Activated CD4-positive, CD25-positive, alpha-beta regulatory T cell treated with anti-CD3 and anti-CD28 coated beads, Interleukin-2, amount 50 U/mL, for 24 hours (primary cell): ENCODE results near the gene MYOCOS.
"Not testable (repeated sequence)": the region's sequence is repeated elsewhere in the genome, so short reads cannot be mapped to it uniquely, and the experiment has no call there.

ENCODE experiments used
- ATAC-seq, 2 donors: fragments of 150-1000 bp; cut with Tn5 transposase; one replicate each; pipeline ENCODE4 v1.10.0; 2021; ENCODE audit warnings: mild to moderate bottlenecking in 1 of 2, moderate library complexity in 1 of 2

MYOCOS gene, protein sequence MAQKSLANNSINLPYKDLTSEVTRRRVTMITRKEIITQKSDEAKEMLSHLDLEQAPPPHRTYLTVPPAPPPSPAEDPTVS

DNA sequence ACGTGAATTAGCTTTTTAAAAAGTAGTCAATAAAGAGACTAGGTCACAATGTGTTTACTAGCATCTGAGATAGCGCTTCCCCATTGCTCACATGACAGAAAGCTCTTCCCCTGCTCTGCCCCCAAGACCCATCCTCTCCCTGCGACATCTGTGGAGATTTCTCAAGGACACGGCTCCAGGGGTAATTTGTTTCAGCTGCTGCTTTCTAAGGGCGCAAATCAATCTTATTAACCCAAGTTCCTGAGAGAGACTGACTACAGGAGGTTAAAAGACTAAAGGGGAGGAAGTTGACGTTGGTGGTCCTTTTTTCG, at the start of gene MYOCOS:
MYOCOS (plus strand) TSS at position 92 of the 311 bp plus-strand sequence. CDS start 1,641 bp downstream, outside the sequence.
- no peak for ATAC-seq

- ATAC-seq: no peak
Observed at GRCh38 chr1:171576144-171576543, 45.9 kb upstream of the MYOCOS start.

DNA sequence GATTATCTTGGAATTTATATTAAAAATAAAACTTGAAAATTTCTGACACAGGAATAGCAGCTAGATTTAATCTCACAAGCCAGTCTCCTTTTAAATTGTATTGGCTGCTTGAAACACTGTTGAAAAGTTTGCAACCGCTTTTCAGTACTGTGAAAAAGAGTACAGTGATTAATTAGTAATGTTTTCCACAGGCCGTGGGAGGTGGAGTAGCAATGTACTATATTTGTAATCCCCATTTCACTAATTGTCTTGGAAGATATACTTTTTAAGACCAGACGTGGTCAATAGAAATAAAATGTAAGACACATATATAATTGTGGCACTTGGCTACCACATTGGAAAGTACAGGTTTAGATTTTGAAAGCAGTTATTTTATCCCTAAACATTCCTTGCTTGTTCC, 40.8 kb upstream of the MYOCOS start:
- peak in 1 of 2 donors; percentile 51 for ATAC-seq

GRCh38 chr1:171581766-171582165, 40.3 kb upstream of the MYOCOS start:
- ATAC-seq: no peak

GRCh38 chr1:171582589-171582988, 39.5 kb upstream of the MYOCOS start:
- ATAC-seq: peak; percentile 63 to 69

GRCh38 chr1:171583591-171584201, 38.3 kb upstream of the MYOCOS start:
- no peak for ATAC-seq

- ATAC-seq: no peak
Observed at GRCh38 chr1:171585715-171586114, 36.3 kb upstream of the MYOCOS start.

GRCh38 chr1:171588230-171588629, 33.8 kb upstream of the MYOCOS start:
- ATAC-seq: no peak

GRCh38 chr1:171590022-171590421, 32.0 kb upstream of the MYOCOS start:
- peak in 1 of 2 donors; percentile 30 for ATAC-seq

DNA sequence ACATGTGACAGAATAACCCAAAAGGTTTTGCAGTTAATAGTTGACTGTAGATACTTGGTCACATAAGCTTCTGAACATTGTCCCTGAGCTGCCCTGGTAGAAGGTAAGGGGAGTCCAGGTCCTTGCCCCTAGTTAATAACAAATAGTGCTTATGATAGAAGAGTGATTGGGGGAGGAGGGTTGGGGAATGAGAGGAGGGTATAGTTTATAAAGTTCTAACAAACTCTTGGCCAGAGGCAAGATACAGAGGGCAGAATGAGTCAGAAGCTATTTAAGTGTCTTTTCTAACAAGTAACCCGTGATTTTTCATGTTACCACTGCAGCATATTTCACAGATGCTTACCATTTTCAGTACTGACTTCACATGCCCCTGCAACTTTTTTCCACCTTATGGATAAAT, 26.7 kb upstream of the MYOCOS start:
- ATAC-seq: no peak

- ATAC-seq: no peak
Observed at GRCh38 chr1:171596119-171596518, 25.9 kb upstream of the MYOCOS start.

DNA sequence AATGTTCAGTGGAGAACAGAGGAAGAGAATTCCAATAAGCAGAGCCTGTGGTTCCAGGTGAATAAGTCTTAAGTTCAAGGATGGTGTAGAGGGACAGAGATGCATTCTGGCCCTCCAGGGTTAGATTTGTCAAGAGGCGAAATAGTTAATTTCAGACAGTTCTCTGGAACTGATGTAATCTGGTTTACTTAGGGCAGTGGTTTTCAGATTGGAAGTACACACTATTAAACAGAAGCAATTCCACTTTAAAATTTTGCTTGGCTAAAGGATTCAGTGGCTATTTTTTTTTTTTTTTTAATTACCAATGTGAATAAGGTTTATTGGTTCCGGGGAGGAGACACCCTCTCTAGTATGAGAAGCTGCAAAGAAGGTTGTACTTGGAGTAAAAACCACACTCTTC, 25.3 kb upstream of the MYOCOS start:
- ATAC-seq: no peak

DNA sequence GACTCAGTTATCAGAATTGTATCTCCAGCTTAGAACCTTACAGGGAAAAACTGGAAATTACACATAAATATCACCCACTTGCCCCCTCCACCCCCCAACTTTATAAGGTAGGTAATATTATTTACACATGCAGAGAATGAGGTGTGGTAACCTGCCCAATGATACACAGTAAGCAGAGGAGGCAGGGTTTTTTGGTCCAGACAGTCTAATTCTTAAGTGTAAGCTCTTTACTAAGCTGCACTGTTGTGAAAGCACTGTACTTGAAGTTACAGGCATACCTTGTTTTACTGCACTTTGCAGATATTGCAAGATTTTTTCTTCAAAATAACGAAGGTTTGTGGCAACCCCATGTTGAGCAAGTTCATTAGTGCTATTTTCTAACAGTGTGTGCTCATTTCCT, 24.8 kb upstream of the MYOCOS start:
- ATAC-seq: no peak

DNA sequence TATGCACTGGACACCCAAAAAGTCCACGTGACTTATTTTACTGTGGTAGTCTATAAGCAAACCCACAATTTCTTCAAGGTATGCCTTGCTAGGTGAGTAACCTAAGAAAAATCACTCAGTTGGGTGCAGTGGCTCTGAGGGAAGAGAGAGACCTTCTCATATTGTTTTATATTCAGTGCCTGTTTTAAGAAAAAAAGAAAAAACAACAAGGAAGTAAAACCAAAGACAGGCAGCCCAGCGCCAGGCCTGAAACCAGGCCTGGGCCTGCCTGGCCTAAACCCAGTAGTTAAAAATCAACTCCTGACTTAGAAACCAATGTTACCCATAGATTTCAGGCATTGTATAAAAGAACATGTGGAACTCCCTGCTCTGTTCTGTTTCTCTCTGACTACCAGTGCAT, 21.7 kb upstream of the MYOCOS start:
- ATAC-seq: not testable (repeated sequence)

DNA sequence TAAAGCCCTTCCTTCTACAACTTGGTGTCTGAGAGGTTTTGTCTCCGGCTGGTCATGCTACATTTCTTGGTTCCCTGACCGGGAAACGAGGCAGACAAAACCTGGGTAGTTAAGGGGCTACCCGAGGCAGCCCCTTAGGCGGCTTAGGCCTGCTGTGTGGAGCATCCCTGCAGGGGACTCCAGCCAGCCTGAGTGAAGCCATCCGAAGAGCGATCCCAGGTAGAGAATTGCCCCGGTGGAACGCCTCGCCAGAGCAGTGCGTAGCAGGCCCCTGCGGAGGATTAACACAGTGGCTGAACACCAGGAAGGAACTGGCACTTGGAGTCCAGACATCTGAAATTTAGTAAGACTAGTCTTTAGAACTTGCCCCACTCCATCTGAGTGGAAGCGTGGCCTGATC, 21.2 kb upstream of the MYOCOS start:
- no peak for ATAC-seq

GRCh38 chr1:171603042-171603441, 19.0 kb upstream of the MYOCOS start:
- not testable (repeated sequence) for ATAC-seq

DNA sequence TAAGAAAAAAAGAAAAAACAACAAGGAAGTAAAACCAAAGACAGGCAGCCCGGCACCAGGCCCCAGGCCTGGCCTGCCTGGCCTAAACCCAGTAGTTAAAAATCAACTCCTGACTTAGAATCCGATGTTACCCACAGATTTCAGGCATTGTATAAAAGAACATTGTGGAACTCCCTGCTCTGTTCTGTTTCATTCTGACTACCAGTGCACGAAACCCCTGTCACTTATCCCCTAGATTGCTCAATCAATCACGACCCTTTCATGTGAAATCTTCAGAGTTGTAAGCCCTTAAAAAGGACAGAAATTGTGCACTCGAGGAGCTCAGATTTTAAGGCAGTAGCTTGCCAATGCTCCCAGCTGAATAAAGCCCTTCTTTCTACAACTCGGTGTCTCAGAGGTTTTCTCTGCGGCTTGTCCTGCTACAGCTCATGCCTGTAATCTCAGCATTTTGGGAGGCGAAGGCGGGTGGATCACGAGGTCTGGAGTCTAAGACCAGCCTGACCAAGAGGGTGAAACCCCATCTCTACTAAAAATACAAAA, 15.6 kb upstream of the MYOCOS start:
- no peak for ATAC-seq

- ATAC-seq: no peak
Observed at GRCh38 chr1:171610385-171610784, 11.7 kb upstream of the MYOCOS start.

DNA sequence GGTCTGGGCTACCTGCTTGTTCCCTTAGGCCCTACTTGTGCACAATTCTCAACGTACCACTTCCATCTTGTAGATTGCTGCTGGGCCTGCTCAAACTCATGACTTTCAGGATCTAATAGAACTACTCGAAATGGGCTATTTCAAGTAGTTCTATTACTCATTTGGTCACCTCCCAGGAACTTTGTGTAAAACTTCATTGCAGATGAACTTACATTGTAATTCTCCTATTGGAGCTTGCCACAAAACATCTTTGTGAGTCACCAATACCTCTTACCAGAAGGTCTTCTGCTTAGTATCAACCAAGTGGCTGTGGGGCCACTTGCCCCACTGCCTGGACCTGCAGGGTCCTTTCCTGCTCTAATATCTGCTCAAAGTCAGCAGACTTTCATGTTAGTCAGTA, 10.7 kb upstream of the MYOCOS start:
- ATAC-seq: no peak

DNA sequence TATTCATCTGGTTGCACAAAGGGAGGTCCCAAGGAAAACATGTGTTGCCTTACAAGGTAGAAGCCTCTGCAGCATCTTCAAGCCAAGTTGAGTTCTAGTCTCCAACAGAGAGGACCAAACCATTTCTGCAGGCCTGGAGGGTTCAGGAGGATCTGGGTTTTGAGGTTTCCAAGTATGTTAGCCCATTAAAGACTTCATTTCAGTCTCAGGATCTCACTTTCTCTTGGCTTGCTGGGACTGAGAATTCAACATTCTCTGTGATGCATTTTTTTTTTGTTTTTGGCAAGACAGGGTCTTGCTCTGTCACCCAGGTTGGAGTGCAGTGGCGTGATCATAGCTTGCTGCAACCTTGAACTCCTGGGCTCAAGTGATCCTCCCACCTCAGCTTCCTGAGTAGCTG, 8.8 kb upstream of the MYOCOS start:
- no peak for ATAC-seq

DNA sequence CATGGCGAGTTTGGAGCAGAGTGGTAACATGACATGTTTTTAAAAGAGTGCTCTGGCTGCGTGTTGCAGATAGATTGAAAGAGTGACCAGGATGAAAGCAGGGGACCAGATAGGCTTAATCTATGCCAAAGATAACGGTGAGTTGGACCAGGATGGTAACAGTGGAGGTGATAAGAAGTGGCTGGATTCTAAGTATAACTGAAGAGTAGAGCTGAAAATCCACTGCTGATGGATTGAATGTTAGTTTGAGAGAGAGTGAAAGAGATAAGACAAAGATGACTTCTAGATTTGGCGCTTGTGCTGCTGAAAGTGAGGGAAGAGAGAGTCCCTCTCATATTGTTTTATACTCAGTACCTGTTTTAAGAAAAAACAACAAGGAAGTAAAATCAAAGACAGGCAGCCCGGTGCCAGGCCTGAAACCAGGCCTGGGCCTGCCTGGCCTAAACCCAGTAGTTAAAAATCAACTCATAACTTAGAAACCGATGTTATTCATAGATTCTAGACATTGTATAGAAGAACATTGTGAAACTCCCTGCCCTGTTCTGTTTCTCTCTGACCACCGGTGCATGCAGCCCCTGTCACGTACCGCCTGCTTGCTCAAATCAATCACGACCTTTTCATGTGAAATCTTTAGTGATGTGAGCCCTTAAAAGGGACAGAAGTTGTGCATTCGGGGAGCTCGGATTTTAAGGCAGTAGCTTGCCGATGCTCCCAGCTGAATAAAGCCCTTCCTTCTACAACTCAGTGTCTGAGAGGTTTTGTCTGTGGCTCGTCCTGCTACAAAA, 6.7 kb upstream of the MYOCOS start:
- not testable (repeated sequence) for ATAC-seq

DNA sequence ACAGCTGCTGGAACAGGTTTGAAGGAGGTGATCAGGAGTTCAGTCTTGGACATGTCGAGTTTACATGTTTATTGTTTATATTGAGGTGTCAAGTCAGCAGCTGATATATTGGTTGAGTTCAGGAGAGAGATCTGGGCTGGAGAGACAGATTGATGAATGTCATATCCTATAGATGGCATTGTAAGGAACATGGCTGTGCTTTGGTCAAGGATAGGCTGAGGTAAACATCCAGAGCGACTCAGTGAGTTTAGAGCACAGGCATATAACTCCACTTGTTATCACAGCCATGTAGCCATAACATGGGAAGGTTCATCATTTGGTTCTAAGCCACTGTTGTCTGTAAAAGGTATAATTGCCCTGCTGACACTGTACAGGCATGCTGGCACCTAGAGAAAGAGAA, 5.5 kb upstream of the MYOCOS start:
- no peak for ATAC-seq

GRCh38 chr1:171623651-171624331, 1.7 kb downstream of the MYOCOS start:
- ATAC-seq: no peak

DNA sequence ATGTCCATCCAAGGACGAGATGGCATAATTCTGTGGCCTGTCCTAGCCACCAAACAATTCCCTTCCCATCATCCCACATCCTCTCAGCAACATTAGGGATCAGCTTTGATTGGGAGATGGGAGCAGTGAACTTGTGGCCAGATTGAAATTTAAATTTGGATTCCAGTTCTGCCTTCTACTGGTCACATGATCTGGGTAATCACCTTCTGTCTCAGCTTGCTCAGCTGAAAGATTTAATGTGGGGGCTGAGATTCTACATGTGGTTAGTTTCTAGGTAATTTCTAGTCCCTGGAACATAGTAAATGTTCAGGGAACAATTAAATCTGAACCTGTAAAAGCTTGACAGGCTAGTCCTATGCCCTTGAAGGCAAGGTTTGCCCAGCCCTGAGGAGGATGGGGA, 3.2 kb downstream of the MYOCOS start:
- ATAC-seq: no peak
